ENCODE results near the gene WDR70.

DNA sequence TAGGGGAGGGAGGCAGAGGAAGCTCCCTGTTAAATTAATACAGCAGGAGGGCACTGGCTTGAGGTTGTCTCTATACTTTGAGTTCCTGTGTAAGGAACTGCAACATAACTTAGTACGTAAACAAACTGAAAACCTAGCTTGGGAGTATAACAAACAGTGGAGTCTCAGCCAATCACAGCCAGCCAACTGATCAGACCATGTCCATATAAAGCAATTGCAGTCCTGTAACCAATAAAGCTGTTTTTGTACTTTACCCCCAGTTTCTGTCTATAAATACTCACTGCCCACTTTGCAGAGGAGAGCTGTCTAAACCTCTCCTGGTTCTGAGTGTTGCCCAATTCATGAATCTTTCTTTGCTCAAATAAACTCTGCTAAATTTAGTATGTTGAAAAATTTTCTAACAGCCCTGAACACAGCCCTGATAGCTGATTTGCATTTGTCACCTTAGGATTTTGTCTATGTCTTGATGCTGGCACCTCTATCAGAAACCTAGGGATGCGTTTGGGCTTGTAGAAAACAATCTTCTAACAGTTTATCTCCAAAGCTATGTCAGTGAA is 420.8 kb downstream of the WDR70 start:
- TF ChIP-seq, protein P1, sequence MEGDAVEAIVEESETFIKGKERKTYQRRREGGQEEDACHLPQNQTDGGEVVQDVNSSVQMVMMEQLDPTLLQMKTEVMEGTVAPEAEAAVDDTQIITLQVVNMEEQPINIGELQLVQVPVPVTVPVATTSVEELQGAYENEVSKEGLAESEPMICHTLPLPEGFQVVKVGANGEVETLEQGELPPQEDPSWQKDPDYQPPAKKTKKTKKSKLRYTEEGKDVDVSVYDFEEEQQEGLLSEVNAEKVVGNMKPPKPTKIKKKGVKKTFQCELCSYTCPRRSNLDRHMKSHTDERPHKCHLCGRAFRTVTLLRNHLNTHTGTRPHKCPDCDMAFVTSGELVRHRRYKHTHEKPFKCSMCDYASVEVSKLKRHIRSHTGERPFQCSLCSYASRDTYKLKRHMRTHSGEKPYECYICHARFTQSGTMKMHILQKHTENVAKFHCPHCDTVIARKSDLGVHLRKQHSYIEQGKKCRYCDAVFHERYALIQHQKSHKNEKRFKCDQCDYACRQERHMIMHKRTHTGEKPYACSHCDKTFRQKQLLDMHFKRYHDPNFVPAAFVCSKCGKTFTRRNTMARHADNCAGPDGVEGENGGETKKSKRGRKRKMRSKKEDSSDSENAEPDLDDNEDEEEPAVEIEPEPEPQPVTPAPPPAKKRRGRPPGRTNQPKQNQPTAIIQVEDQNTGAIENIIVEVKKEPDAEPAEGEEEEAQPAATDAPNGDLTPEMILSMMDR (IDR thresholded peaks at IDR 0.05; ENCODE audit: insufficient read depth, low read depth, low read length): no peak
- no peak for TF ChIP-seq EZH2 (IDR thresholded peaks at IDR 0.05; ENCODE audit: insufficient read depth, low read length)

All from astrocyte (in vitro differentiated cells and primary cell).